H1 (cell line): ENCODE data around the gene TRPV4. TPM values are rescaled to one million over a fixed set of nuclear protein-coding genes. Genes with fewer than 3 reads are reported as not detected.

Experiments used
- CTCF ChIA-PET: fragments of 300-600 bp; sonication (Branson Sonifier 250); formaldehyde crosslinking; loops from one replicate; lab custom pipeline; 2021; ENCODE audit not compliant: partially characterized antibody; lab: Charles Lee
- POLR2A ChIA-PET: fragments of 300-600 bp; sonication (Branson Sonifier 250); formaldehyde crosslinking; loops from one replicate; lab custom pipeline; 2021; ENCODE audit warnings: inconsistent platforms; ENCODE audit not compliant: partially characterized antibody; lab: Charles Lee
- DNase-seq, 2 experiments: peaks; one replicate each; pipeline versions ENCODE4 v3.0.0 to v3.0.0-alpha.2; 2010 to 2022; ENCODE audit warnings: low spot score in 2 of 2, low read depth in 1 of 2, mixed read lengths in 1 of 2
- FAIRE-seq: peaks from 2 replicates; lab custom pipeline; 2011; peaks lifted over from hg19 to GRCh38; lab: Jason Lieb, UNC
- H2AFZ ChIP-seq: 2 replicates; pipeline ENCODE4 v1.8.1; 2012; ENCODE audit warnings: low read length, inconsistent platforms
- H2AK5ac ChIP-seq: 2 replicates; pipeline ENCODE4 v1.6.1; 2013; ENCODE audit warnings: low read depth, low read length
- H2BK120ac ChIP-seq: replicated peaks from 2 replicates; pipeline ENCODE3; 2013; ENCODE audit warnings: low read depth, low read length, inconsistent platforms
- H2BK12ac ChIP-seq: 2 replicates; pipeline ENCODE4 v1.6.1; 2013; ENCODE audit warnings: low read depth, low read length
- H2BK15ac ChIP-seq: 2 replicates; pipeline ENCODE4 v1.6.1; 2013; ENCODE audit warnings: low read length
- H2BK20ac ChIP-seq: 2 replicates; pipeline ENCODE4 v1.6.1; 2013; ENCODE audit warnings: low read length
- H2BK5ac ChIP-seq: 2 replicates; pipeline ENCODE4 v1.6.1; 2013; ENCODE audit warnings: low read depth, low read length
- H3K14ac ChIP-seq: 2 replicates; pipeline ENCODE4 v1.6.1; 2013; ENCODE audit warnings: inconsistent platforms; ENCODE audit not compliant: insufficient read length
- H3K18ac ChIP-seq: 2 replicates; pipeline ENCODE4 v1.6.1; 2013; ENCODE audit warnings: low read length; ENCODE audit errors: extremely low read depth
- H3K23ac ChIP-seq: 2 replicates; pipeline ENCODE4 v1.6.1; 2013; ENCODE audit warnings: inconsistent platforms; ENCODE audit not compliant: insufficient read length
- H3K23me2 ChIP-seq: 2 replicates; pipeline ENCODE4 v1.6.1; 2013; ENCODE audit warnings: low read depth, low read length
- H3K27ac ChIP-seq: 2 replicates; pipeline ENCODE4 v1.6.1; 2011; ENCODE audit warnings: low read depth, low read length, inconsistent platforms
- H3K27me3 ChIP-seq, 4 experiments: replicated peaks in 1 of 4; 1 replicate in 1 of 4; 2 replicates in 3 of 4; pipeline versions ENCODE4 v1.6.1 to v1.8.1; 2011 to 2013; ENCODE audit warnings: low read length in 3 of 4, mild to moderate bottlenecking in 3 of 4, inconsistent platforms in 2 of 4, mixed read lengths in 2 of 4, moderate library complexity in 1 of 4; ENCODE audit not compliant: control insufficient read depth in 3 of 4, insufficient read depth in 3 of 4; ENCODE audit errors: extremely low read depth in 1 of 4
- H3K36me3 ChIP-seq, 4 experiments: 2 replicates each; pipeline versions ENCODE4 v1.6.1 to v1.8.1; 2011 to 2013; ENCODE audit warnings: mild to moderate bottlenecking in 4 of 4, low read length in 3 of 4, moderate library complexity in 2 of 4, control low read depth in 1 of 4, inconsistent platforms in 1 of 4; ENCODE audit not compliant: insufficient read depth in 4 of 4, control insufficient read depth in 2 of 4
- H3K4ac ChIP-seq: replicated peaks from 2 replicates; pipeline ENCODE3; 2013; ENCODE audit warnings: low read length, low read depth, mixed read lengths, inconsistent platforms; ENCODE audit not compliant: insufficient read length
- H3K4me1 ChIP-seq, 4 experiments: replicated peaks in 1 of 4; 1 replicate in 1 of 4; 2 replicates in 3 of 4; pipeline versions ENCODE4 v1.6.1 to v1.8.1; 2011 to 2013; ENCODE audit warnings: low read length in 3 of 4, inconsistent platforms in 2 of 4, mixed read lengths in 1 of 4; ENCODE audit not compliant: insufficient read depth in 4 of 4, control insufficient read depth in 3 of 4
- H3K4me2 ChIP-seq, 2 experiments: 2 replicates each; pipeline versions ENCODE4 v1.6.1 to v1.8.1; 2011 to 2013; ENCODE audit warnings: low read depth in 2 of 2, low read length in 2 of 2, control low read depth in 1 of 2, inconsistent platforms in 1 of 2, mild to moderate bottlenecking in 1 of 2; ENCODE audit not compliant: insufficient read depth in 1 of 2
- H3K4me3 ChIP-seq, 4 experiments: fragments of 200-600, 300-600 bp in 1 of 4; sonication (generic), shearing (Covaris generic), sonication (Bioruptor Twin) in 1 of 4; 2 replicates each; pipeline versions ENCODE4 v1.5.1 to v1.8.1; 2011 to 2016; ENCODE audit warnings: low read length in 4 of 4, low read depth in 3 of 4, control low read depth in 2 of 4, inconsistent platforms in 2 of 4, mild to moderate bottlenecking in 2 of 4, mixed read lengths in 1 of 4, moderate library complexity in 1 of 4; ENCODE audit not compliant: insufficient read depth in 2 of 4; ENCODE audit errors: extremely low read depth in 1 of 4
- H3K56ac ChIP-seq: replicated peaks from 2 replicates; pipeline ENCODE3; 2013; ENCODE audit warnings: low read depth, mild to moderate bottlenecking, mixed read lengths, low read length, inconsistent platforms; ENCODE audit not compliant: insufficient read length
- H3K79me1 ChIP-seq: 2 replicates; pipeline ENCODE4 v1.6.1; 2013; ENCODE audit warnings: low read depth, low read length, control low read depth
- H3K79me2 ChIP-seq, 2 experiments: 2 replicates each; pipeline versions ENCODE4 v1.6.1 to v1.8.1; 2012 to 2013; ENCODE audit warnings: low read length in 2 of 2, mild to moderate bottlenecking in 2 of 2, inconsistent platforms in 1 of 2; ENCODE audit not compliant: insufficient read depth in 2 of 2, control insufficient read depth in 1 of 2
- H3K9ac ChIP-seq, 4 experiments: replicated peaks in 1 of 4; 1 replicate in 1 of 4; 2 replicates in 3 of 4; pipeline versions ENCODE4 v1.6.1 to v1.8.1; 2011 to 2013; ENCODE audit warnings: low read depth in 3 of 4, low read length in 3 of 4, control low read depth in 2 of 4, mild to moderate bottlenecking in 2 of 4, moderate library complexity in 2 of 4, inconsistent platforms in 1 of 4; ENCODE audit errors: extremely low read depth in 1 of 4
- H3K9me3 ChIP-seq, 2 experiments: 2 replicates each; pipeline versions ENCODE4 v1.6.1 to v1.8.1; 2012 to 2013; ENCODE audit warnings: mild to moderate bottlenecking in 2 of 2, moderate library complexity in 2 of 2, control low read depth in 1 of 2, inconsistent platforms in 1 of 2, low read depth in 1 of 2, low read length in 1 of 2, mixed read lengths in 1 of 2; ENCODE audit not compliant: insufficient read depth in 2 of 2
- H4K20me1 ChIP-seq, 2 experiments: replicated peaks in 1 of 2; 2 replicates each; pipeline versions ENCODE3 to v1.8.1; 2011 to 2013; ENCODE audit warnings: inconsistent platforms in 2 of 2, low read length in 2 of 2, mild to moderate bottlenecking in 1 of 2; ENCODE audit not compliant: insufficient read depth in 2 of 2, control insufficient read depth in 1 of 2
- H4K5ac ChIP-seq: 2 replicates; pipeline ENCODE4 v1.6.1; 2013; ENCODE audit warnings: low read length, low read depth, mixed read lengths, inconsistent platforms; ENCODE audit not compliant: insufficient read length
- H4K8ac ChIP-seq: 2 replicates; pipeline ENCODE4 v1.8.0; 2013; ENCODE audit warnings: mild to moderate bottlenecking, moderate library complexity, low read length, inconsistent platforms; ENCODE audit not compliant: insufficient read depth; ENCODE audit errors: extremely low read depth
- H4K91ac ChIP-seq: replicated peaks from 2 replicates; pipeline ENCODE3; 2013; ENCODE audit warnings: low read length, mixed read lengths, inconsistent platforms; ENCODE audit not compliant: insufficient read length
- BRCA1 ChIP-seq: IDR thresholded peaks from 2 replicates; pipeline ENCODE4 v1.6.1; 2012; ENCODE audit warnings: low read depth, low read length, improper control_type of control experiment
- CBX5 ChIP-seq: fragments of 300-800, 300-1000 bp; sonication (generic); IDR thresholded peaks from 2 replicates; pipeline ENCODE4 v1.7.1; 2016; ENCODE audit warnings: antibody characterized with exemption, low read length, low read depth
- CBX8 ChIP-seq: fragments of 300-800, 300-1000 bp; sonication (generic); IDR thresholded peaks from 2 replicates; pipeline ENCODE4 v1.7.1; 2016; ENCODE audit warnings: low read depth, low read length, borderline replicate concordance
- HDAC6 ChIP-seq: IDR thresholded peaks from one replicate; pipeline ENCODE4 v1.7.1; 2012; ENCODE audit warnings: low read depth, mild to moderate bottlenecking, inconsistent platforms, low read length, moderate library complexity
- NANOG ChIP-seq: IDR thresholded peaks from 2 replicates; pipeline ENCODE4 v1.6.1; 2011; ENCODE audit warnings: low read length, low read depth, mild to moderate bottlenecking, inconsistent platforms; ENCODE audit not compliant: insufficient read depth, poor library complexity, severe bottlenecking
- SRF ChIP-seq: IDR thresholded peaks from 2 replicates; pipeline ENCODE4 v1.6.1; 2011; ENCODE audit warnings: mild to moderate bottlenecking, low read depth, low read length, moderate library complexity
- TBP ChIP-seq: IDR thresholded peaks from 2 replicates; pipeline ENCODE4 v1.6.1; 2011; ENCODE audit warnings: low read depth, low read length, improper control_type of control experiment
- TCF12 ChIP-seq: IDR thresholded peaks from 2 replicates; pipeline ENCODE4 v1.6.1; 2011; ENCODE audit warnings: low read depth, mild to moderate bottlenecking, low read length
- WGBS, 2 experiments: shearing (Covaris generic) in 1 of 2; methylation state at CpG; one replicate each; pipeline versions ENCODE4 v1.1.6 to v1.1.7; 2013 to 2015; ENCODE audit warnings: low lambda C conversion rate in 2 of 2, mixed read lengths in 2 of 2, inconsistent platforms in 1 of 2, low coverage in 1 of 2, missing lambda C conversion rate in 1 of 2; ENCODE audit not compliant: insufficient replicate concordance in 2 of 2, insufficient coverage in 1 of 2, insufficient read length in 1 of 2; ENCODE audit errors: extremely low coverage in 1 of 2, missing lambda C conversion rate in 1 of 2; 5-methylcytosine and 5-hydroxymethylcytosine counted together
- polyA plus RNA-seq, 7 experiments: library from polyadenylated mRNA; depleted of rRNA in 3 of 7; stranded (reverse) in 5 of 7; unstranded in 2 of 7; fragments of >200 nt in 5 of 7; fragments of 200-250 nt in 2 of 7; gene quantifications; 1 replicate in 5 of 7; 2 replicates in 1 of 7; 4 replicates in 1 of 7; pipeline versions ENCODE4 v1.2.1 to v1.2.3, GENCODE V29; 2011 to 2013; ENCODE audit warnings: missing spikeins in 2 of 7, mixed read lengths in 2 of 7
- total RNA-seq: library from RNA; stranded (reverse); fragmentation: NEBNext Ultra II Directional; extraction: Animal tissue kit (Norgen Biotek cat#: 25700); gene quantifications from 2 replicates; pipeline ENCODE4 v1.2.1, GENCODE V29; 2021

Gene TRPV4
- total and polyA plus RNA-seq, 2 of the 8 experiments (the other 6 are each of a cell fraction or from before 2014, with no cell fraction given): 2.1 to 6.2 TPM

- no peak overlapping the region for H2BK5ac ChIP-seq
- H2BK120ac ChIP-seq: no peak overlapping the region
- no peaks in the 10 kb centered on the region for H3K36me3 ChIP-seq
- peaks cover 0 to 31% of the 10 kb centered on the region in 2 experiments; a peak in 2 of 4 replicates for H3K79me2 ChIP-seq
- H3K27me3 ChIP-seq: no peaks in the 10 kb centered on the region; a peak in 1 of 7 replicates
- no peak overlapping the region for H2BK20ac ChIP-seq
- DNase-seq (no peak), FAIRE-seq (no peak)
- TF ChIP-seq BRCA1 (no peak), CBX8 (no peak), CBX5 (no peak), TCF12 (no peak), SRF (no peak), TBP (no peak), HDAC6 (no peak), NANOG (no peak)
- H2BK15ac ChIP-seq: no peak overlapping the region
- ChIA-PET POLR2A (interaction anchor here (1.0 kb wide), 1 partner anchor 76 kb away, joined by 4 read pairs; no protein-coding TSS in a partner anchor), CTCF (interaction anchor here (0.5 to 3.3 kb wide), 10 partner anchors 20 to 1132 kb away, joined by 3 to 37 read pairs (median 4); no protein-coding TSS in a partner anchor)
- peaks cover 0 to 7% of the 10 kb centered on the region in 2 experiments for H4K20me1 ChIP-seq
- H3K4me3 ChIP-seq: peak overlapping the region in 3 of 4 experiments; percentile 10 to 93 (median 72); a peak in 4 of 8 replicates
- no peak overlapping the region for H4K8ac ChIP-seq
- H3K4ac ChIP-seq: no peak overlapping the region
- H3K23ac ChIP-seq: no peak overlapping the region
- no peak overlapping the region for H2AK5ac ChIP-seq
- peak overlapping the region; percentile 99 to 100 for H3K4me2 ChIP-seq
- H3K14ac ChIP-seq: no peak overlapping the region
- peaks cover 5% of the 10 kb centered on the region; the same call in 1 of the 2 replicates for H3K79me1 ChIP-seq
- H3K18ac ChIP-seq: no peak overlapping the region
- H3K27ac ChIP-seq: no peak overlapping the region
- no peak overlapping the region for H4K5ac ChIP-seq
- no peak overlapping the region for H4K91ac ChIP-seq
- H3K9ac ChIP-seq: no peak overlapping the region
- no peak overlapping the region for H2BK12ac ChIP-seq
- H3K9me3 ChIP-seq: no peaks in the 10 kb centered on the region
- peaks cover 14% of the 10 kb centered on the region for H3K23me2 ChIP-seq
- peaks cover 11 to 29% (median 14%) of the 10 kb centered on the region in 4 experiments for H3K4me1 ChIP-seq
- no peak overlapping the region for H2AFZ ChIP-seq
- WGBS, 2 experiments: 77% methylated on average over 7 of the region's 7 CpGs; no CpG with 5 or more reads in 1 of the 2 experiments
- no peak overlapping the region for H3K56ac ChIP-seq
Observed at GRCh38 chr12:109878749-109879148, 45.6 kb upstream of the TRPV4 start.
